HCT116 (cell line): Measurements from ENCODE around the gene TENM3. TPM values are rescaled to one million over a fixed set of nuclear protein-coding genes. Genes with fewer than 3 reads are reported as not detected.

Experiments
- ATAC-seq: fragments of 200-7000 bp; cut with Tn5 transposase; 2 replicates; pipeline ENCODE4 v1.9.1; 2020; ENCODE audit warnings: mild to moderate bottlenecking, moderate library complexity
- BruUV-seq: library from RNA; stranded (reverse); fragments of 400-500 nt; replicated peaks from 2 replicates; lab custom pipeline; 2021; lab: Mats Ljungman, UMichigan
- CTCF ChIA-PET: fragments of 300-600 bp; sonication (Branson Sonifier 250); formaldehyde crosslinking; loops from one replicate; lab custom pipeline; 2021; ENCODE audit warnings: antibody characterized with exemption; lab: Charles Lee
- POLR2A ChIA-PET: fragments of 300-600, 350-600 bp; sonication (Branson Sonifier 250); formaldehyde crosslinking; loops from one replicate; lab custom pipeline; 2021; ENCODE audit warnings: antibody characterized with exemption; lab: Charles Lee
- RAD21 ChIA-PET, 2 experiments: fragments of 300-600 bp; sonication (Branson Sonifier 250); formaldehyde crosslinking; loops; one replicate each; lab custom pipeline; 2023; ENCODE audit warnings: low total read pairs in 2 of 2; ENCODE audit not compliant: uncharacterized antibody in 2 of 2, unreplicated experiment in 2 of 2, low non-redundant PET in 1 of 2; lab: Charles Lee
- DNase-seq: peaks from one replicate; pipeline ENCODE4 v3.0.0-alpha.2; 2010; ENCODE audit warnings: low read depth, low spot score
- H2AFZ ChIP-seq: fragments of 200-600 bp; shearing (Covaris generic), sonication (generic); 2 replicates; pipeline ENCODE4 v1.6.1; 2017; ENCODE audit warnings: low read depth, mixed run types, mixed read lengths, antibody characterized with exemption, low read length; ENCODE audit not compliant: poor library complexity, severe bottlenecking
- H3K27ac ChIP-seq: 2 replicates; pipeline ENCODE4 v1.5.1; 2012; ENCODE audit warnings: low read depth, low read length
- H3K27me3 ChIP-seq: fragments of 200-600 bp; sonication (generic); 2 replicates; pipeline ENCODE4 v1.6.1; 2016; ENCODE audit warnings: mixed run types, low read length, mixed read lengths; ENCODE audit not compliant: insufficient read depth
- H3K36me3 ChIP-seq, 2 experiments: fragments of 200-500 bp in 1 of 2; fragments of 200-600 bp in 1 of 2; sonication (Bioruptor generic) in 1 of 2; sonication (generic) in 1 of 2; 2 replicates each; pipeline versions ENCODE4 v1.5.1 to v1.6.1; 2014 to 2016; ENCODE audit warnings: low read length in 2 of 2, inconsistent platforms in 1 of 2, mixed read lengths in 1 of 2, mixed run types in 1 of 2; ENCODE audit not compliant: insufficient read depth in 2 of 2, control insufficient read depth in 1 of 2
- H3K4me1 ChIP-seq, 2 experiments: fragments of 200-600 bp in 1 of 2; sonication (generic) in 1 of 2; 2 replicates each; pipeline versions ENCODE4 v1.5.1 to v1.6.1; 2012 to 2017; ENCODE audit warnings: low read length in 2 of 2, inconsistent platforms in 1 of 2, mild to moderate bottlenecking in 1 of 2, mixed read lengths in 1 of 2, mixed run types in 1 of 2, moderate library complexity in 1 of 2; ENCODE audit not compliant: insufficient read depth in 2 of 2, control insufficient read depth in 1 of 2
- H3K4me2 ChIP-seq: fragments of 200-600 bp; sonication (generic); 2 replicates; pipeline ENCODE4 v1.6.1; 2017; ENCODE audit warnings: mixed run types, low read length, mixed read lengths
- H3K4me3 ChIP-seq, 2 experiments: fragments of 200-600 bp in 1 of 2; sonication (generic) in 1 of 2; replicated peaks in 1 of 2; 2 replicates each; pipeline ENCODE4 v1.5.1; 2011 to 2016; ENCODE audit warnings: low read length in 2 of 2, control low read depth in 1 of 2, low read depth in 1 of 2, mild to moderate bottlenecking in 1 of 2, mixed read lengths in 1 of 2, mixed run types in 1 of 2
- H3K79me2 ChIP-seq: fragments of 200-600 bp; sonication (generic); 2 replicates; pipeline ENCODE4 v1.6.1; 2017; ENCODE audit warnings: mild to moderate bottlenecking, mixed run types, low read length, moderate library complexity, mixed read lengths; ENCODE audit not compliant: insufficient read depth
- H3K9ac ChIP-seq: fragments of 200-600 bp; sonication (generic); 2 replicates; pipeline ENCODE4 v1.6.1; 2016; ENCODE audit warnings: low read length, mixed read lengths
- H3K9me2 ChIP-seq: fragments of 200-600 bp; sonication (generic), shearing (Covaris generic); 2 replicates; pipeline ENCODE4 v1.6.1; 2017; ENCODE audit warnings: mixed run types, mild to moderate bottlenecking, moderate library complexity; ENCODE audit not compliant: insufficient read depth
- H3K9me3 ChIP-seq, 2 experiments: fragments of 200-500 bp in 1 of 2; fragments of 200-600 bp in 1 of 2; sonication (Bioruptor generic) in 1 of 2; sonication (generic) in 1 of 2; 2 replicates each; pipeline ENCODE4 v1.6.1; 2014 to 2017; ENCODE audit warnings: low read length in 2 of 2, mixed read lengths in 2 of 2, inconsistent platforms in 1 of 2, low read depth in 1 of 2, mild to moderate bottlenecking in 1 of 2, mixed run types in 1 of 2, moderate library complexity in 1 of 2; ENCODE audit not compliant: control insufficient read depth in 1 of 2, insufficient read depth in 1 of 2
- H4K20me1 ChIP-seq: fragments of 200-600 bp; sonication (generic), shearing (Covaris generic); 2 replicates; pipeline ENCODE4 v1.6.1; 2017; ENCODE audit warnings: mixed run types, mild to moderate bottlenecking, moderate library complexity; ENCODE audit not compliant: insufficient read depth
- ELF1 ChIP-seq: IDR thresholded peaks from 2 replicates; pipeline ENCODE4 v1.6.1; 2012; ENCODE audit warnings: low read depth, borderline replicate concordance
- JUND ChIP-seq: IDR thresholded peaks from 2 replicates; pipeline ENCODE4 v1.6.1; 2012
- ZBTB33 ChIP-seq: IDR thresholded peaks from 2 replicates; pipeline ENCODE4 v1.6.1; 2011; ENCODE audit warnings: mild to moderate bottlenecking, low read length, moderate library complexity; ENCODE audit not compliant: insufficient replicate concordance; ENCODE audit errors: extremely low read depth
- intact Hi-C: fragments of 100-400 bp; cut with micrococcal nuclease; formaldehyde crosslinking; loops from 2 replicates; pipeline ENCODE4 v1.10.0; 2022
- total RNA-seq: library from RNA; stranded (reverse); gene quantifications from one replicate; pipeline ENCODE4 v1.2.1, GENCODE V29; 2021; ENCODE audit not compliant: unreplicated experiment

Gene TENM3
- total RNA-seq, 1 experiment from 2014 or later: 0.54 TPM

- Histone ChIP-seq H3K9me2 (no peaks in the 10 kb centered on the region), H3K27ac (no peak overlapping the region), H2AFZ (no peak overlapping the region), H3K4me2 (no peak overlapping the region), H3K9me3 (no peaks in the 10 kb centered on the region), H3K79me2 (no peaks in the 10 kb centered on the region), H3K9ac (no peak overlapping the region), H3K36me3 (no peaks in the 10 kb centered on the region), H4K20me1 (no peaks in the 10 kb centered on the region; the same call in 1 of the 2 replicates), H3K27me3 (peaks cover 66% of the 10 kb centered on the region), H3K4me1 (no peaks in the 10 kb centered on the region), H3K4me3 (no peak overlapping the region)
- RAD21 ChIA-PET: no interaction called here
- no TSS peak for BruUV-seq
- POLR2A ChIA-PET: no interaction called here
- no peak for ATAC-seq
- CTCF ChIA-PET: no interaction called here
- no peak for TF ChIP-seq JUND
- TF ChIP-seq ZBTB33: no peak
- no peak for DNase-seq
- intact Hi-C loops: no loop called here
These were observed 317.2 kb downstream of the TENM3 start for GRCh38 chr4:182560358-182560757.

DNA sequence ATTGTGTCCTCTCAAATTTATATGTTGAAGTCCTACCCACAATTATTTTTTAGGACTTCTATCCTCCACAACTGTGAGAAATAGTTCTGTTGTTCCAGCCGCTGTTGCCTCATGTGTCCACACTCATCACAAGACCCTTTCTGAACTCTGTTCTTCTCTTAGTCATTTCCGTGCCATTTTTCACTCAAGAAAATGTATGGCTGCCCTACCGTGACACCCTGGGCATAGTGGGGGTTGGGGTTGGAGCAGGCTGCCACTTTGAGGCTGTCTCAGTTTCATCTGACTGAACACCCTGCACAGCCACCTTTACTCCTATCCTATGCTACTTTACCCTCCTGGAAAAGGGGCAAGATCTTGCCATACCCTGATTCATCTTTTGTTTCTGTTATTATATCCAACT lies 319.1 kb downstream of the TENM3 start:
- no peak overlapping the region for H3K27ac ChIP-seq
- intact Hi-C loops: no loop called here
- H3K9ac ChIP-seq: no peak overlapping the region
- no peaks in the 10 kb centered on the region for H3K9me3 ChIP-seq
- H3K36me3 ChIP-seq: no peaks in the 10 kb centered on the region
- no peaks in the 10 kb centered on the region; the same call in 1 of the 2 replicates for H4K20me1 ChIP-seq
- TF ChIP-seq JUND (no peak), ELF1 (no peak)
- no TSS peak for BruUV-seq
- H3K4me3 ChIP-seq: no peak overlapping the region
- ChIA-PET POLR2A (no interaction called here), RAD21 (no interaction called here), CTCF (no interaction called here)
- no peak overlapping the region for H3K4me2 ChIP-seq
- peaks cover 59% of the 10 kb centered on the region for H3K27me3 ChIP-seq
- no peaks in the 10 kb centered on the region for H3K79me2 ChIP-seq
- no peaks in the 10 kb centered on the region for H3K9me2 ChIP-seq
- no peaks in the 10 kb centered on the region for H3K4me1 ChIP-seq
- DNase-seq: no peak
- no peak for ATAC-seq
- no peak overlapping the region for H2AFZ ChIP-seq
